Mesenchymal stem cell (in vitro differentiated cells and primary cell): ENCODE measurements around the gene RALGAPA2.

ENCODE experiments used
- DNase-seq: peaks from one replicate; pipeline ENCODE4 v3.0.0-alpha.2; 2013
- H2AFZ ChIP-seq: one replicate; pipeline ENCODE4 v1.6.1; 2013; ENCODE audit warnings: low read depth, mild to moderate bottlenecking, control low read depth, inconsistent platforms, low read length, moderate library complexity
- H2AK5ac ChIP-seq: 2 replicates; pipeline ENCODE4 v1.6.1; 2013; ENCODE audit warnings: low read length, moderate library complexity, mild to moderate bottlenecking, inconsistent platforms; ENCODE audit not compliant: severe bottlenecking
- H2BK120ac ChIP-seq: one replicate; pipeline ENCODE4 v1.6.1; 2013; ENCODE audit warnings: low read depth, mild to moderate bottlenecking, inconsistent platforms, low read length, moderate library complexity
- H2BK12ac ChIP-seq, 2 experiments: one replicate each; pipeline ENCODE4 v1.6.1; 2013; ENCODE audit warnings: inconsistent platforms in 2 of 2, low read length in 2 of 2, mild to moderate bottlenecking in 2 of 2, moderate library complexity in 2 of 2, control low read depth in 1 of 2
- H2BK15ac ChIP-seq: one replicate; pipeline ENCODE4 v1.6.1; 2013; ENCODE audit warnings: mild to moderate bottlenecking, low read depth, inconsistent platforms; ENCODE audit not compliant: poor library complexity, severe bottlenecking
- H2BK5ac ChIP-seq: 2 replicates; pipeline ENCODE4 v1.6.1; 2013; ENCODE audit warnings: low read depth, mild to moderate bottlenecking, low read length, control low read depth, inconsistent platforms; ENCODE audit not compliant: poor library complexity, severe bottlenecking
- H3K14ac ChIP-seq, 2 experiments: one replicate each; pipeline ENCODE4 v1.6.1; 2013; ENCODE audit warnings: inconsistent platforms in 2 of 2, low read length in 2 of 2, control low read depth in 1 of 2, mild to moderate bottlenecking in 1 of 2, moderate library complexity in 1 of 2
- H3K18ac ChIP-seq, 2 experiments: one replicate each; pipeline ENCODE4 v1.6.1; 2013; ENCODE audit warnings: inconsistent platforms in 2 of 2, low read length in 2 of 2, control low read depth in 1 of 2, low read depth in 1 of 2, mild to moderate bottlenecking in 1 of 2
- H3K23ac ChIP-seq, 2 experiments: one replicate each; pipeline ENCODE4 v1.6.1; 2013; ENCODE audit warnings: inconsistent platforms in 2 of 2, low read length in 2 of 2, mild to moderate bottlenecking in 2 of 2, moderate library complexity in 2 of 2, control low read depth in 1 of 2
- H3K27ac ChIP-seq: 2 replicates; pipeline ENCODE4 v1.5.1; 2013; ENCODE audit warnings: mild to moderate bottlenecking, moderate library complexity, low read length, control low read depth, inconsistent platforms; ENCODE audit not compliant: poor library complexity, severe bottlenecking
- H3K27me3 ChIP-seq, 2 experiments: 2 replicates each; pipeline versions ENCODE4 v1.6.1 to v1.7.0; 2013; ENCODE audit warnings: low read length in 2 of 2, mild to moderate bottlenecking in 2 of 2, moderate library complexity in 2 of 2, control low read depth in 1 of 2, inconsistent platforms in 1 of 2; ENCODE audit not compliant: control insufficient read depth in 1 of 2, insufficient read depth in 1 of 2
- H3K36me3 ChIP-seq, 2 experiments: 2 replicates each; pipeline versions ENCODE4 v1.6.1 to v1.7.0; 2013; ENCODE audit warnings: low read length in 2 of 2, control low read depth in 1 of 2, inconsistent platforms in 1 of 2, low read depth in 1 of 2, mild to moderate bottlenecking in 1 of 2; ENCODE audit not compliant: insufficient read depth in 2 of 2, control insufficient read depth in 1 of 2
- H3K4ac ChIP-seq, 2 experiments: one replicate each; pipeline ENCODE4 v1.6.1; 2013; ENCODE audit warnings: inconsistent platforms in 2 of 2, low read length in 2 of 2, mild to moderate bottlenecking in 2 of 2, moderate library complexity in 2 of 2, control low read depth in 1 of 2, low read depth in 1 of 2
- H3K4me1 ChIP-seq: 2 replicates; pipeline ENCODE4 v1.6.1; 2013; ENCODE audit warnings: low read depth, low read length, control low read depth; ENCODE audit not compliant: control insufficient read depth, insufficient read depth
- H3K4me2 ChIP-seq: 2 replicates; pipeline ENCODE4 v1.6.1; 2013; ENCODE audit warnings: low read length, mild to moderate bottlenecking, inconsistent platforms; ENCODE audit not compliant: poor library complexity, severe bottlenecking
- H3K4me3 ChIP-seq, 2 experiments: 2 replicates each; pipeline versions ENCODE4 v1.5.1 to v1.7.0; 2013; ENCODE audit warnings: low read length in 2 of 2, mild to moderate bottlenecking in 2 of 2, control low read depth in 1 of 2, low read depth in 1 of 2; ENCODE audit not compliant: insufficient read depth in 1 of 2
- H3K79me1 ChIP-seq: replicated peaks from 2 replicates; pipeline ENCODE4 v1.6.1; 2013; ENCODE audit warnings: mild to moderate bottlenecking, control low read depth, low read length, inconsistent platforms; ENCODE audit not compliant: poor library complexity, severe bottlenecking
- H3K9ac ChIP-seq: 2 replicates; pipeline ENCODE4 v1.7.0; 2013; ENCODE audit warnings: mild to moderate bottlenecking, low read length, moderate library complexity
- H3K9me3 ChIP-seq: 2 replicates; pipeline ENCODE4 v1.7.0; 2013; ENCODE audit warnings: mild to moderate bottlenecking, low read length; ENCODE audit not compliant: control insufficient read depth
- H4K8ac ChIP-seq: one replicate; pipeline ENCODE4 v1.6.1; 2013; ENCODE audit warnings: inconsistent platforms, mild to moderate bottlenecking, low read length, moderate library complexity
- H4K91ac ChIP-seq: one replicate; pipeline ENCODE4 v1.6.1; 2013; ENCODE audit warnings: mild to moderate bottlenecking, low read length, inconsistent platforms
- WGBS: methylation state at CpG from one replicate; pipeline ENCODE4 v1.1.7; 2013; ENCODE audit warnings: mixed read lengths; 5-methylcytosine and 5-hydroxymethylcytosine counted together

Gene RALGAPA2

DNA sequence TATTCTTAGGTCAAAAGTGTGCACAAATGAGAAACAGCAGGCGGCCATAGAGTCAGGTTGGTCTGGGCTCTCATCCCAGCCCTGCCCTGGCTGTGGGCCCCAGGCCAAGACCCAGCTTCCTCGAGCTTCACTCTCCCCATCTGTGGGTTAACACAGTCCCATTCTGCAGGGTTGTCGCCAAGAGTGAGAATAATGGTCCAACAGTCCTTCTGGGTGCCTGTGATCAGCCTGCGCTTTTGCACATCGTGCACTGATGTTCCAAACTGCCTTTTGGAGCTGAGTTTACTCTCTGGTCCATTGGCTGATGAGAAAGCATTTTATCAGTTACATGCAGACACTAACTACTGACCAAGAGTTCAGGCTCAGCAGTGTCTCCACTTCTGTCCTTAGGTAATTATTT lies 261.9 kb downstream of the RALGAPA2 start:
- Histone ChIP-seq H3K36me3 (peaks cover 0 to 3% of the 10 kb centered on the region in 2 experiments), H3K4me3 (no peak overlapping the region), H2BK12ac (peak overlapping the region in 1 of 2 experiments; percentile 68), H2AK5ac (no peak overlapping the region), H2AFZ (no peak overlapping the region), H3K9ac (no peak overlapping the region), H3K4me1 (peaks cover 4% of the 10 kb centered on the region), H3K4ac (peak overlapping the region in 1 of 2 experiments; percentile 15), H3K27ac (no peak overlapping the region), H3K14ac (peak overlapping the region in 1 of 2 experiments; percentile 81), H3K4me2 (no peak overlapping the region), H4K8ac (peak overlapping the region; percentile 47), H3K79me1 (no peaks in the 10 kb centered on the region), H2BK120ac (no peak overlapping the region), H2BK5ac (no peak overlapping the region), H3K23ac (no peak overlapping the region), H4K91ac (no peak overlapping the region), H3K27me3 (no peaks in the 10 kb centered on the region), H3K9me3 (no peaks in the 10 kb centered on the region), H2BK15ac (no peak overlapping the region), H3K18ac (no peak overlapping the region)
- DNase-seq: no peak
- WGBS: 93% methylated on average over 5 of the region's 5 CpGs

DNA sequence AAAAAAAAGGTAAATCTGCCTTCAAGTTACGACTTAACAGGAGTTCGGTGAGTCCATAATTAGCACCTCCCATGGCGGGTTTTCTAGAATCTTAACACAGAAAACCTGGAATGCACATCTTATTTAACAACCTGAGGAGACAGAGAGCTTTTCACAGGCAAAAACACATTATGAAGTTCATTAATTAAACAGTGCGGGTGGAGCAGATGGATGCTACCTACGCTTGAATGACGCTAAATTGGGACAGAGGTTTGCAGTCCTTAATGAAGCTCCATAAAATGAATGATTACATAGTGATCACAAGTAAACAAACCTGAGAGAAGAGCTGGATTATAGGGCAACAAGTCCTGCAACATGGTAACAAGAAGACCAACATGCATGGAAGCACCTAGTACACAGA lies 263.6 kb downstream of the RALGAPA2 start:
- Histone ChIP-seq H3K4me1 (peaks cover 4% of the 10 kb centered on the region), H3K4me3 (no peak overlapping the region), H2BK12ac (no peak overlapping the region), H3K18ac (no peak overlapping the region), H3K27me3 (no peaks in the 10 kb centered on the region), H3K36me3 (no peaks in the 10 kb centered on the region), H3K79me1 (no peaks in the 10 kb centered on the region), H3K4me2 (no peak overlapping the region), H4K91ac (no peak overlapping the region), H3K14ac (no peak overlapping the region), H4K8ac (no peak overlapping the region), H3K27ac (no peak overlapping the region), H3K23ac (no peak overlapping the region), H2AK5ac (no peak overlapping the region), H2BK120ac (no peak overlapping the region), H2BK5ac (no peak overlapping the region), H3K4ac (no peak overlapping the region), H3K9ac (no peak overlapping the region), H2AFZ (no peak overlapping the region), H3K9me3 (no peaks in the 10 kb centered on the region), H2BK15ac (no peak overlapping the region)
- DNase-seq: no peak
- 95% methylated on average over 5 of the region's 6 CpGs for WGBS

DNA sequence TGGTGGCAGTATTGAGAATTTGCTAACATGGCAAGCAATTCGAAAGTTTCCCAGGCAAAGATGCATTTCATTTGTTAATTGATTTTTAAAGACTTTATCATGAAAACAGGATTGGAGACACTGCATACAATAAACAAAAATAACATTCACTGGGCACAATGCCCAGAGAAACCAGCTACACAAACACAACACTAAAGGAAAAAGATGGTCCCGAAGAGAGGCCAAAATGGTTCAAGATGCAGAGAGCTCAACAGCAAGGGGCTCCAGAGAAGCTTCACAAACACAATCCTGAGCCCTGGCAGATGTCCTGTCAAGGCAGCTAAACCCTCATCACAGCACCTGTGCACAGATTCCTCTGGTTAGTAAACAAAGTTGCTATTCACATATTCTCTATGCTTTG lies 265.2 kb downstream of the RALGAPA2 start:
- H3K9me3 ChIP-seq: no peaks in the 10 kb centered on the region
- WGBS: 95% methylated on average over 1 of the region's 2 CpGs
- H2BK12ac ChIP-seq: no peak overlapping the region
- no peak overlapping the region for H4K8ac ChIP-seq
- H3K23ac ChIP-seq: no peak overlapping the region
- no peak overlapping the region for H3K4me2 ChIP-seq
- no peak overlapping the region for H3K27ac ChIP-seq
- H3K4me3 ChIP-seq: no peak overlapping the region
- H2AFZ ChIP-seq: no peak overlapping the region
- no peak overlapping the region for H2AK5ac ChIP-seq
- no peak overlapping the region for H3K18ac ChIP-seq
- no peak for DNase-seq
- no peak overlapping the region for H3K14ac ChIP-seq
- H2BK15ac ChIP-seq: no peak overlapping the region
- H3K27me3 ChIP-seq: no peaks in the 10 kb centered on the region
- no peaks in the 10 kb centered on the region for H3K79me1 ChIP-seq
- no peaks in the 10 kb centered on the region for H3K36me3 ChIP-seq
- H2BK5ac ChIP-seq: no peak overlapping the region
- no peak overlapping the region for H3K4ac ChIP-seq
- H3K4me1 ChIP-seq: no peaks in the 10 kb centered on the region
- H4K91ac ChIP-seq: no peak overlapping the region
- no peak overlapping the region for H2BK120ac ChIP-seq
- H3K9ac ChIP-seq: no peak overlapping the region

DNA sequence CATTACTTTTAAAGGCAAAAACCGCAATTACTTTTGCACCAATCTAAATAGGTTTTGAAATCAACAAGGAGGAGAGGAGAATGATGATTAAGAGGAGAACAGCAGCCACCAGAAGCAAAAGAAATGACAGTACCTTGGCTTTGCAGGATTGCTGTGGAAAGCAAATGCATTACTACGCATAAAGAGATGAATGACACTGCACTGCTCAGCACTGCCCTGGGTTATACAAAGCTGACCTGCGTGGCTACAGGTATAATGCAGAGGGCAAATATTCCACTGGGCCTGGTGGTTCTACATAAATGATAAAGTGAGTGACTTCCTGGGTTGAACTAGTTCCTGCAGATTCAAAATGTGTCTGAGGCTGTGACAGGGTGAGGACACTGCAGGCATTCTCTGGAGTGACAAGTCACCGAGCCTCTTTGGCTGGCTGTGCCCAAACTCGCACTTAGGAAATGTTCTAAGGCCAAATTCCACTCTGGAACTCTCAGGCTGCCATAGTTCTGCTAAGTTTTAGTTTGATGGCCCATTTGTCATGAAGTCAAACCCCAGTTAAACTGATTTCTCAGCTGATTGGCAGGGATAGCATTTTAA lies 265.9 kb downstream of the RALGAPA2 start:
- H2BK5ac ChIP-seq: no peak overlapping the region
- H2AFZ ChIP-seq: no peak overlapping the region
- no peak overlapping the region for H3K4me2 ChIP-seq
- H2BK15ac ChIP-seq: no peak overlapping the region
- no peaks in the 10 kb centered on the region for H3K9me3 ChIP-seq
- no peak overlapping the region for H3K18ac ChIP-seq
- H3K27ac ChIP-seq: no peak overlapping the region
- 93% methylated on average over 4 of the region's 5 CpGs for WGBS
- H3K23ac ChIP-seq: no peak overlapping the region
- H3K4ac ChIP-seq: no peak overlapping the region
- H3K4me3 ChIP-seq: no peak overlapping the region
- no peak overlapping the region for H4K8ac ChIP-seq
- H3K14ac ChIP-seq: no peak overlapping the region
- no peaks in the 10 kb centered on the region for H3K79me1 ChIP-seq
- no peak overlapping the region for H2BK120ac ChIP-seq
- no peaks in the 10 kb centered on the region for H3K27me3 ChIP-seq
- DNase-seq: no peak
- no peaks in the 10 kb centered on the region for H3K4me1 ChIP-seq
- no peak overlapping the region for H2AK5ac ChIP-seq
- H3K36me3 ChIP-seq: no peaks in the 10 kb centered on the region
- no peak overlapping the region for H4K91ac ChIP-seq
- H2BK12ac ChIP-seq: no peak overlapping the region
- no peak overlapping the region for H3K9ac ChIP-seq
